ENCODE measurements around the gene C6orf89. TPM values are rescaled to one million over a fixed set of nuclear protein-coding genes. Genes with fewer than 3 reads are reported as not detected.

Gene C6orf89
- total RNA-seq, 4 donors from 2014 or later = 7.8 to 41.8 (median 28.2) TPM

- Histone ChIP-seq H3K27me3 (no peaks in the 10 kb centered on the region), H3K27ac (peak overlapping the region in 3 of 4 donors; percentile 18 to 63 (median 44)), H3K4me3 (no peak overlapping the region), H3K36me3 (no peaks in the 10 kb centered on the region), H3K4me1 (peaks cover 0 to 22% (median 14%) of the 10 kb centered on the region in 4 donors), H3K9me3 (no peaks in the 10 kb centered on the region)
- in situ Hi-C loops (cut with MboI; ENCODE audit: low pct_ligation_motif_present in 1 of 4, low pct_unique_long_range_greater_than_20kb in 1 of 4, low sequenced_read_pairs in 3 of 4) = loop anchor here in 2 of 4 donors (5.0 kb wide), 1 partner anchor 85 kb away; no protein-coding TSS in a partner anchor
- intact Hi-C loops (cut with DNase I; ENCODE audit: low total_unique reads) = no loop called here
- 63 to 80% methylated on average over 1 to 4 of the region's 4 CpGs for WGBS, 2 donors (ENCODE audit: low coverage in 1 of 2)
- no peak for TF ChIP-seq POLR2A (IDR thresholded peaks at IDR 0.05)
- no peak for TF ChIP-seq EP300 (IDR thresholded peaks at IDR 0.05; ENCODE audit: low read depth)
- no peak for TF ChIP-seq CTCF (IDR thresholded peaks at IDR 0.05)
- no peak for TF ChIP-seq POLR2AphosphoS5 (IDR thresholded peaks at IDR 0.05)
- DNase-seq = no peak
Measured at GRCh38 chr6:36852481-36853147, 33.1 kb upstream of the C6orf89 start.

- no peak for DNase-seq
- Histone ChIP-seq H3K9me3 (no peaks in the 10 kb centered on the region), H3K36me3 (no peaks in the 10 kb centered on the region), H3K4me1 (peaks cover 0 to 17% (median 10%) of the 10 kb centered on the region in 4 donors), H3K27ac (peak overlapping the region in 3 of 4 donors; percentile 18 to 63 (median 49)), H3K27me3 (no peaks in the 10 kb centered on the region), H3K4me3 (no peak overlapping the region)
- TF ChIP-seq EP300 (IDR thresholded peaks at IDR 0.05; ENCODE audit: low read depth) (no peak), POLR2AphosphoS5 (IDR thresholded peaks at IDR 0.05) (peak in 1 of 3 donors; percentile 29), CTCF (IDR thresholded peaks at IDR 0.05) (no peak), POLR2A (IDR thresholded peaks at IDR 0.05) (no peak)
- 74 to 82% methylated on average over 2 to 5 of the region's 5 CpGs for WGBS, 2 donors (ENCODE audit: low coverage in 1 of 2)
- intact Hi-C loops (cut with DNase I; ENCODE audit: low total_unique reads) = no loop called here
- in situ Hi-C loops (cut with MboI; ENCODE audit: low pct_ligation_motif_present in 1 of 4, low pct_unique_long_range_greater_than_20kb in 1 of 4, low sequenced_read_pairs in 3 of 4) = loop anchor here in 2 of 4 donors (5.0 kb wide), 1 partner anchor 86 kb away; no protein-coding TSS in a partner anchor
Measured at GRCh38 chr6:36853325-36853724, 32.4 kb upstream of the C6orf89 start.

GRCh38 chr6:36855750-36856149 is 30.0 kb upstream of the C6orf89 start:
- TF ChIP-seq POLR2AphosphoS5 (IDR thresholded peaks at IDR 0.05) = no peak
- TF ChIP-seq EP300 (IDR thresholded peaks at IDR 0.05; ENCODE audit: low read depth) = no peak
- TF ChIP-seq CTCF (IDR thresholded peaks at IDR 0.05) = no peak
- no peak for TF ChIP-seq POLR2A (IDR thresholded peaks at IDR 0.05)
- intact Hi-C loops (cut with DNase I; ENCODE audit: low total_unique reads) = no loop called here
- no peak overlapping the region for H3K27ac ChIP-seq

GRCh38 chr6:36856277-36856676 is 29.5 kb upstream of the C6orf89 start:
- H3K36me3 ChIP-seq = no peaks in the 10 kb centered on the region
- H3K27ac ChIP-seq = no peak overlapping the region

More at GRCh38 chr6:36855750-36856149, 30.0 kb upstream of the C6orf89 start:
- Histone ChIP-seq H3K9me3 (no peaks in the 10 kb centered on the region), H3K27me3 (no peaks in the 10 kb centered on the region), H3K4me3 (no peak overlapping the region), H3K4me1 (peaks cover 0 to 8% (median 0%) of the 10 kb centered on the region in 4 donors), H3K36me3 (no peaks in the 10 kb centered on the region)
- 91 to 100% methylated on average over 1 to 10 of the region's 10 CpGs for WGBS, 2 donors (ENCODE audit: low coverage in 1 of 2)
- in situ Hi-C loops (cut with MboI; ENCODE audit: low pct_ligation_motif_present in 1 of 4, low pct_unique_long_range_greater_than_20kb in 1 of 4, low sequenced_read_pairs in 3 of 4) = no loop called here
- no peak for DNase-seq

More at GRCh38 chr6:36856277-36856676, 29.5 kb upstream of the C6orf89 start:
- H3K27me3 ChIP-seq = no peaks in the 10 kb centered on the region
- H3K4me1 ChIP-seq = peaks cover 0 to 8% (median 0%) of the 10 kb centered on the region in 4 donors
- intact Hi-C loops (cut with DNase I; ENCODE audit: low total_unique reads) (no loop called here), in situ Hi-C loops (cut with MboI; ENCODE audit: low pct_ligation_motif_present in 1 of 4, low pct_unique_long_range_greater_than_20kb in 1 of 4, low sequenced_read_pairs in 3 of 4) (no loop called here)
- no peak for TF ChIP-seq EP300 (IDR thresholded peaks at IDR 0.05; ENCODE audit: low read depth)
- TF ChIP-seq POLR2A (IDR thresholded peaks at IDR 0.05) = no peak
- TF ChIP-seq POLR2AphosphoS5 (IDR thresholded peaks at IDR 0.05) = no peak
- TF ChIP-seq CTCF (IDR thresholded peaks at IDR 0.05) = no peak
- no peaks in the 10 kb centered on the region for H3K9me3 ChIP-seq
- no peak for DNase-seq
- 82% methylated on average over 8 of the region's 8 CpGs; no CpG with 5 or more reads in 1 of the 2 donors for WGBS, 2 donors (ENCODE audit: low coverage in 1 of 2)
- H3K4me3 ChIP-seq = no peak overlapping the region
